Breast epithelium (tissue), 3 donors: ENCODE results near the gene RFLNA.

ENCODE experiments used
- CTCF ChIP-seq, 3 donors: fragments of 450-650 bp; IDR thresholded peaks; one replicate each; pipeline ENCODE4 v1.5.1; 2016 to 2017; ENCODE audit warnings: antibody characterized with exemption in 3 of 3, mild to moderate bottlenecking in 3 of 3, moderate library complexity in 3 of 3
- POLR2A ChIP-seq: fragments of 450-650 bp; IDR thresholded peaks from one replicate; pipeline ENCODE4 v1.6.1; 2016; ENCODE audit warnings: antibody characterized with exemption, mild to moderate bottlenecking, moderate library complexity
- POLR2AphosphoS5 ChIP-seq, 3 donors: sonication (generic); formaldehyde crosslinking; IDR thresholded peaks; one replicate each; pipeline ENCODE4 v1.6.1; 2017; ENCODE audit warnings: antibody characterized with exemption in 3 of 3

- no peak for TF ChIP-seq CTCF (IDR thresholded peaks at IDR 0.05)
- TF ChIP-seq POLR2AphosphoS5 (IDR thresholded peaks at IDR 0.05), result no peak
- no peak for TF ChIP-seq POLR2A
Measured at GRCh38 chr12:124351422-124351821, 56.5 kb downstream of the RFLNA start.
